HG02763 (cell line): ENCODE measurements around the gene PLEK.
A peak's percentile ranks its signal among the peaks of the same experiment; 100 is the strongest.
"Not testable (repeated sequence)": the region's sequence is repeated elsewhere in the genome, so short reads cannot be mapped to it uniquely, and the experiment has no call there.

Experiments
- ATAC-seq: cut with Tn5 transposase; IDR thresholded peaks from one replicate; pipeline ENCODE4 v1.9.1; 2021; ENCODE audit warnings: mild to moderate bottlenecking, moderate library complexity; ENCODE audit not compliant: unreplicated experiment

The PLEK gene

GRCh38 chr2:68384485-68385107 is 19.5 kb downstream of the PLEK start:
- ATAC-seq: no peak

GRCh38 chr2:68385220-68385906 is 20.3 kb downstream of the PLEK start:
- ATAC-seq: peak; percentile 49

- ATAC-seq: no peak
Observed at GRCh38 chr2:68385907-68386287, 20.8 kb downstream of the PLEK start.

- ATAC-seq: no peak
Observed at GRCh38 chr2:68386365-68386764, 21.3 kb downstream of the PLEK start.

- peak; percentile 41 for ATAC-seq
Observed at GRCh38 chr2:68387408-68388350, 22.6 kb downstream of the PLEK start.

- no peak for ATAC-seq
Observed at GRCh38 chr2:68388358-68388757, 23.3 kb downstream of the PLEK start.

- no peak for ATAC-seq
Observed at GRCh38 chr2:68388772-68389171, 23.7 kb downstream of the PLEK start.

GRCh38 chr2:68390114-68390513 is 25.0 kb downstream of the PLEK start:
- ATAC-seq: no peak

- no peak for ATAC-seq
Observed at GRCh38 chr2:68390586-68390985, 25.5 kb downstream of the PLEK start.

GRCh38 chr2:68391099-68391498 is 26.0 kb downstream of the PLEK start:
- no peak for ATAC-seq

GRCh38 chr2:68391869-68392268 is 26.8 kb downstream of the PLEK start:
- ATAC-seq: no peak

- no peak for ATAC-seq
Observed at GRCh38 chr2:68396093-68396492, 31.0 kb downstream of the PLEK start.

- ATAC-seq: not testable (repeated sequence)
Observed at GRCh38 chr2:68397704-68398263, 32.7 kb downstream of the PLEK start.

GRCh38 chr2:68403199-68403644 is 38.1 kb downstream of the PLEK start:
- no peak for ATAC-seq

GRCh38 chr2:68404164-68404563 is 39.1 kb downstream of the PLEK start:
- no peak for ATAC-seq

- no peak for ATAC-seq
Observed at GRCh38 chr2:68404893-68405799, 40.1 kb downstream of the PLEK start.

GRCh38 chr2:68411397-68412126 is 46.5 kb downstream of the PLEK start:
- ATAC-seq: peak; percentile 88

- ATAC-seq: peak; percentile 24
Observed at GRCh38 chr2:68412127-68412819, 47.2 kb downstream of the PLEK start.

- ATAC-seq: no peak
Observed at GRCh38 chr2:68413466-68413865, 48.4 kb downstream of the PLEK start.
